ENCODE measurements around the gene OR7E24.

Gene OR7E24

DNA sequence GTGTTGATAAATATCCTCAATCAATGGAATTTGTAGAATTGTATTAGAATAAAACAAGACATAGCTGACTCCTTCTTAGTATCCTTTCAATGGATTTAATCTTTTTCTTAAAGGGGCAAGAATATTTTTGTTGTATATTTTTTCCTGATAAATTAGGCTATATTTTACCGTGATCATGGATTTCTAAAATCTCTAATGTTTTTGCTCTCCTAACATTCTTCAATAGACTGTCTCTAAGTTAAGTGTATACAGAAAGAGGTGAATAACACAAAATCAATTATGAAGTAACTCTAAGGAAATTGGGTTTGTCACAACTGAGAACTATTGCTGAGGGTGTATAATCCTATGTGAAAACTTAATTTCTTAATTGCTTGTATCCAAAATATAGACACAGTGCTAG is at the start of gene OR7E24:
TSS of gene OR7E24 (plus strand) at position 301 of the 400 bp plus-strand sequence. CDS start 114 bp downstream, outside the sequence.
- DNase-seq: no peak

GRCh38 chr19:9205501-9206113 is 45.1 kb upstream of the OR7E24 start:
- DNase-seq: peak; percentile 74

- DNase-seq: no peak
These were observed 31.2 kb upstream of the OR7E24 start, which contains the start of gene OR7D4 for GRCh38 chr19:9219489-9219888. TSS of gene OR7D4 (minus strand) at chr19:9219589. CDS start at chr19:9214837, 4,752 bp downstream.

DNA sequence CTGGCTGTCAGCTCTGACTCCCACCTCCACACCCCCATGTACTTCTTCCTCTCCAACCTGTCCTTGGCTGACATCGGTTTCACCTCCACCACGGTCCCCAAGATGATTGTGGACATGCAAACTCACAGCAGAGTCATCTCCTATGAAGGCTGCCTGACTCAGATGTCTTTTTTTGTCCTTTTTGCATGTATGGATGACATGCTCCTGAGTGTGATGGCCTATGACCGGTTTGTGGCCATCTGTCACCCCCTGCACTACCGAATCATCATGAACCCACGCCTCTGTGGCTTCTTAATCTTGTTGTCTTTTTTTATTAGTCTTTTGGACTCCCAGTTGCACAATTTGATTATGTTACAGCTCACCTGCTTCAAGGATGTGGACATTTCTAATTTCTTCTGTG is 506 bp downstream of the OR7E24 start:
- DNase-seq: no peak

DNA sequence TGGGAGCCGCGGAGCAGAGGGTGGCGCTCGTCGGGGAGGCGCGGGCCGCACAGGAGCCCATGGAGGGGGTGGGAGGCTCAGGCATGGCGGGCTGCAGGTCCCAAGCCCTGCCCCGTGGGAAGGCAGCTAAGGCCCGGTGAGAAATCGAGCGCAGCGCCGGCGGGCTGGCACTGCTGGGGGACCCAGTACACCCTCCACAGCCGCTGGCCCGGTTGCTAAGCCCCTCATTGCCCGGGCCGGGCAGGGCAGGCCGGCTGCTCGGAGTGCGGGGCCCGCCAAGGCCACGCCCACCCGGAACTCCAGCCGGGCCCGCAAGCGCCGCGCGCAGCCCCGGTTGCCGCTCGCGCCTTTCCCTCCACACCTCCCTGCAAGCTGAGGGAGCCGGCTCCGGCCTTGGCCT is 32.8 kb downstream of the OR7E24 start:
- DNase-seq: peak; percentile 31

GRCh38 chr19:9289231-9289884 is 38.6 kb downstream of the OR7E24 start:
- DNase-seq: no peak

- no peak for DNase-seq
These were observed 44.7 kb downstream of the OR7E24 start for GRCh38 chr19:9295411-9295849.

- no peak for DNase-seq
These were observed 45.6 kb downstream of the OR7E24 start for GRCh38 chr19:9296336-9296735.

Data from activated CD4-positive, CD25-positive, alpha-beta regulatory T cell treated with anti-CD3 and anti-CD28 coated beads, Interleukin-2, amount 50 U/mL, for 72 hours (primary cell).